ENCODE measurements around the gene YDJC.

- no peak for TF ChIP-seq CTBP1 (IDR thresholded peaks at IDR 0.05; ENCODE audit: borderline replicate concordance)
- no peak for TF ChIP-seq LEF1 (IDR thresholded peaks at IDR 0.05; ENCODE audit: borderline replicate concordance)
- TF ChIP-seq FOXA1 (IDR thresholded peaks at IDR 0.05): no peak
- TF ChIP-seq ELF4 (IDR thresholded peaks at IDR 0.05): no peak
- no peak for TF ChIP-seq FOXM1 (IDR thresholded peaks at IDR 0.05; ENCODE audit: borderline replicate concordance)
- TF ChIP-seq SUZ12 (IDR thresholded peaks at IDR 0.05): no peak
- TF ChIP-seq TARDBP (IDR thresholded peaks at IDR 0.05): no peak
- TF ChIP-seq ZNF384 (IDR thresholded peaks at IDR 0.05): no peak
Measured at GRCh38 chr22:21650823-21651520, 21.1 kb upstream of the YDJC start.

All from HEK293T (cell line).